GM19438 (cell line): ENCODE results near the gene PCNX1.
"Not testable (repeated sequence)": the region's sequence is repeated elsewhere in the genome, so short reads cannot be mapped to it uniquely, and the experiment has no call there.

Experiments used
- ATAC-seq: cut with Tn5 transposase; IDR thresholded peaks from one replicate; pipeline ENCODE4 v1.9.1; 2021; ENCODE audit warnings: low read depth; ENCODE audit not compliant: unreplicated experiment

PCNX1 gene

GRCh38 chr14:70909733-70910614, 2.7 kb downstream of the PCNX1 start:
- ATAC-seq = no peak

GRCh38 chr14:70915415-70915814, 8.2 kb downstream of the PCNX1 start:
- no peak for ATAC-seq

- no peak for ATAC-seq
Observed at GRCh38 chr14:70916300-70916699, 9.0 kb downstream of the PCNX1 start.

- ATAC-seq = no peak
Observed at GRCh38 chr14:70916799-70917198, 9.5 kb downstream of the PCNX1 start.

GRCh38 chr14:70917633-70918032, 10.4 kb downstream of the PCNX1 start:
- ATAC-seq = no peak

GRCh38 chr14:70919774-70920173, 12.5 kb downstream of the PCNX1 start:
- no peak for ATAC-seq

GRCh38 chr14:70920608-70921007, 13.3 kb downstream of the PCNX1 start:
- ATAC-seq = no peak

GRCh38 chr14:70921669-70922068, 14.4 kb downstream of the PCNX1 start:
- no peak for ATAC-seq

- no peak for ATAC-seq
Observed at GRCh38 chr14:70924521-70924920, 17.3 kb downstream of the PCNX1 start.

GRCh38 chr14:70926235-70926830, 19.1 kb downstream of the PCNX1 start:
- no peak for ATAC-seq

GRCh38 chr14:70931008-70931407, 23.7 kb downstream of the PCNX1 start:
- ATAC-seq = no peak

- ATAC-seq = no peak
Observed at GRCh38 chr14:70934084-70934483, 26.8 kb downstream of the PCNX1 start.

- ATAC-seq = peak; percentile 84
Observed at GRCh38 chr14:70934502-70935134, 27.4 kb downstream of the PCNX1 start.

- ATAC-seq = no peak
Observed at GRCh38 chr14:70935135-70935534, 27.9 kb downstream of the PCNX1 start.

GRCh38 chr14:70939693-70940092, 32.4 kb downstream of the PCNX1 start:
- ATAC-seq = not testable (repeated sequence)

- ATAC-seq = not testable (repeated sequence)
Observed at GRCh38 chr14:70941637-70942341, 34.5 kb downstream of the PCNX1 start.

- ATAC-seq = no peak
Observed at GRCh38 chr14:70942342-70942706, 35.1 kb downstream of the PCNX1 start.

GRCh38 chr14:70942721-70943120, 35.5 kb downstream of the PCNX1 start:
- not testable (repeated sequence) for ATAC-seq

- no peak for ATAC-seq
Observed at GRCh38 chr14:70943838-70944237, 36.6 kb downstream of the PCNX1 start.

- no peak for ATAC-seq
Observed at GRCh38 chr14:70947739-70948138, 40.5 kb downstream of the PCNX1 start.

GRCh38 chr14:70952485-70952884, 45.2 kb downstream of the PCNX1 start:
- ATAC-seq = no peak
